ENCODE results near the gene ARHGEF17.

Gene ARHGEF17

GRCh38 chr11:73316422-73316821, 8.3 kb downstream of the ARHGEF17 start:
- no peak for DNase-seq

DNA sequence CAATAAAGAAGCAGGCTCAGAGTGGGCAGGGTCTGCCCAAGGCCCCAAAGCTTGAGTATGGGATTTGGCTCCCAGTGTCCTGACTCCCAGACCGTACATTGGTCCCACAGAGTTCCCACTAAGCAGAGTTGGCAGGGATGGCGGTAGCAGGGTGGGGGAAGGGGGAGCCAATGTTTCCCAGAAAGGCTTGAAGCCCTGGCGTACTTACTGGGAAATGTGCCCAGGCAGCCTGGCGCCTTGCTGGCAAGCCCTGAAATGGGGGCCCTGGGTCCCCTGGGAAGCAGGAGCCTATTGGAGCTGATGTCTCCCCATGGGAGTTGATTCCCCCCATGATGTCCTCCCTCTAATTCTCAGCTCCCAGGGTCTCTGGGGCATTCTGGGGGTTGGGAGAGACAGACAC, 9.3 kb downstream of the ARHGEF17 start:
- no peak for DNase-seq

GRCh38 chr11:73317803-73318202, 9.7 kb downstream of the ARHGEF17 start:
- no peak for DNase-seq

DNA sequence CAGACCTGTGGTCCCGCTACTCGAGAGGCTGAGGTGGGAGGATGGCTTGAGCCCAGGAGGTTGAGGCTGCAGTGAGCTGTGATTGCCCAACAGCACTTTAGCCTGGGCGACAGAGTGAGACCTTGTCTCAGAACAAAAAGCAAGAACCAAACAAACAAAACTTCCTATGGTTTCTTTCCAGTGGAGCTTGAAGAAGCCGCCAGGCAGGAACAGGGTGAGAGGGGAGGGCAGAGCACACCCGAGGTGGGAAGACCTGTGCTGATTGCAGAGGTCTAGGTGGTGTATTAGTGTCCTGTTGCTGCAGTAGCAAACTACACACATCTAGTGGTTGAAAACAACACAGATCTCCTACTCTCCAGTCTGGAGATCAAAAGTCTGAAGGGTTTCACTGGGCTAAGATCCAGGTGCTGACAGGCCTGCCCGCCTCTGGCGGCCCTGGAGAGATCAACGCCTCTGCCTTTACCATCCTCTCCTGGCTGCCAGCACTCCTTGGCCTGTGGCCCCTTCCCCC, 10.5 kb downstream of the ARHGEF17 start:
- no peak for DNase-seq

DNA sequence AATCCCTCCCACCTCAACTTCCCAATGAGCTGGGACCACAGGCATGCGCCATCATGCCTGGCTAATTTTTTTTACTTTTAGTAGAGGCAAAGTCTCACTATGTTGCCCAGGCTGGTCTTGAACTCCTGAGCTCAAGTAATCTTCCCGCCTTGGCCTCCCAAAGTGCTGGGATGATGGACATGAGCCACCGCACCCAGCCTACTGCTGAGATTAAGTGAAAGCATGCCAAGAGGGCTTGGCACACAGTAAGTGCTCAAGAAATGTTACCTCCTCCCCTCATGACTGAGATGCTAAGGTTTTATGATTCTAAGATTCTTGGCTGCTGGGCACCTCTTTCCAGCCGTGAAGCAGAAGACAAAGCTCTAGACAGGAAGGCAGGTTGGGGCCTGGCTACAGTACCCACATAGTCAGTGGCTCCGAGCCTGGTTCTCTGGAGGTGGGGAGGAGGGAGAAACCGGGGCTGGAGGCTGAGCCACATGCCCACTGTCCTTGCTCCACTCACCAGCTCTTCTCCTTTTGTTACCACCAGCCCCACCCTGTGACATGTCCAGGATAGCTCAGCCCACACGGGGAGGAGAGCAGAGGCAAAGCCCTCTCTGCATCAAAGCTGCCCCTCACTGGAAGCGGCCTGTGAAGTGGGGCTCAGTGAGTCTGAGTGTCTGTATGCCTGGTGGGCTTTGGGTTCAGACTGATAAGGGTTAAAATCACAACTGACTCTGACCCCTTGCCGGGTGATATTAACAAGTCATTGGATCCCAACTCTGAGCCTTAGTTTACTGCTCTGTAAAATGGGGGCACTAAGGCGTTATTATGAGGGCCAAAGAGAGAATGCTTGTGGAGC, 12.9 kb downstream of the ARHGEF17 start:
- DNase-seq, result no peak

DNA sequence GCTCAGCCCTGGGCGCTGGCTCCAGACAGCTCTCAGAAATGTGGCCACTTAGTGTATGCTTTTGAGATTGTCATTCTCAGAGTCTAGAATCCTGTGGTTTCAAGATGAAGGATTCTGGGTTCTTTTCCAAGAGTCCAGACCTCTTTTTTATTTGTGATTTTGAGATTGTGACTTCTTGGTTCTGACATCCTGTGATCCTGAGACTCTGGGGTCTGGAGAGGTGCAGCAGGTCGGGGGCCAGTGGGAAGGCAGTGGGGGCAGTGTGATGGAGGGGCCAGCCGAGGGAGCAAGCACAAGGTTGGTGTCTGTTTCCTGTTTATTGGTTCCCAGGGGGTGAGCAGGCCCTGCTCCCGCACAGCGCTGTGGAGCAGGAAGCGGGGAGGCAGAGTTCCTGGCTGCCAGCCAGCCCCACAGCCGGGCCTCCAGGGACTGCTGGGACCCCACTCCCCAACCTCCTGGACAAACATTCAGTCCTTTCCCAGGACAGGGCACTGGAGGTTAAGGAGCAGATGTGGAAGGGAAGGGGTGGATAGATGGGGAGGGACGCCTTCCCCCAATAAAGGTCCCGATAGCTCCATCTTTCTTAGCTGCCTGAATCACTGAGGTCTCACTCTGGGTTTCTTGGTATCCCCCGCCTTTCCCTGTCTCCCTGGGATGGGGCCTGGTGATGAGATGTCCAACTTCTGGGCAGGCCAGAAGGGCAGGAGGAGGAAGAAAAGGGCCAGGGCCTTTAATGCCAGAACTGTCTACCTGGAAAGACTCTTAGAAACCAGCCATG, 13.7 kb downstream of the ARHGEF17 start:
- no peak for DNase-seq

DNA sequence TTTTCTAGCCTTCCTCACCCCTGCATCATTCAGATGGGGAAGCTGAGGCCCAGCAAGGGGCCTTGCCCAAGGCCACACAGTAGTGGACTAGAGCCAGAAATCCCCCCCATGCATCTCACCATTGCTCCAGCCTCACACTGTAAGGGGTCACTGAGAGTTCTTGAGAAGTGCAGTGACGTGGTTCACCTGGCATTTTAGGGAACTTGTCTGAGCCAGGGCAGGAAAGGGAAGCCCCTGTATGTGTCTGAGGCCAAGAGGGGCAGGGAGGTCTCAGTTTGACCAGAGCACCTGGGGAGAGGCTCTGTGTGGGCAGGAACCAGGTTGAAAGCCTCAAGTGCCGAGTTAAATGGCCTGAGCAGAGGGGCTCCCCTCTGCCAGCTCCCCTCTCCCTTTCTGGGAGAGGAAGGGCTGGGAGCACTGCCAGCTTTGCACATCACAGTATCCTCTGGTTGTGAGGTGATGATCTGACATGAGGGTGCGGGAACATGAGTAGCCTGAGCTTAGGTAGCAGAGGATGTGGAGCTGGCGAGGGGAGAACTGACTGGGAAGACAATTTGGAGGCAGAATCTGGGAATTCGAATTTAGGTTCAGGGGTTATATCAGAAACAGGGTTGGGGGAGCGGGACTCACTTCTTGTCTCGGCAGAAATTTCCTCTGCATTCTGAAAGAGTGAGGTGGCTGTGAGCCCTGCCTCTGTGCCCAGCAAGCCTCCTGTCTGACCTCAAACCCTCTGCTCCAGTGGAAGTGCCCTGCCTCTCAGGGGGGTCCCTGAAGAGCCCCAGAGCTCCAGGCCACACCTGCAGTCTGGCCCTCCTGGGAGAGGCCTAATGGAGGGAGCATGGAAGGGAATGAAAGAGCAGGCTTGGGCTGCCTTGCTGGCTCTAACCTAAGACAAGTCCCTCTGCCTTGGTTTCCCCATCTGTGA, 14.6 kb downstream of the ARHGEF17 start:
- DNase-seq, result no peak

GRCh38 chr11:73323464-73323863, 15.4 kb downstream of the ARHGEF17 start:
- DNase-seq, result no peak

GRCh38 chr11:73324116-73324515, 16.0 kb downstream of the ARHGEF17 start:
- DNase-seq, result no peak

DNA sequence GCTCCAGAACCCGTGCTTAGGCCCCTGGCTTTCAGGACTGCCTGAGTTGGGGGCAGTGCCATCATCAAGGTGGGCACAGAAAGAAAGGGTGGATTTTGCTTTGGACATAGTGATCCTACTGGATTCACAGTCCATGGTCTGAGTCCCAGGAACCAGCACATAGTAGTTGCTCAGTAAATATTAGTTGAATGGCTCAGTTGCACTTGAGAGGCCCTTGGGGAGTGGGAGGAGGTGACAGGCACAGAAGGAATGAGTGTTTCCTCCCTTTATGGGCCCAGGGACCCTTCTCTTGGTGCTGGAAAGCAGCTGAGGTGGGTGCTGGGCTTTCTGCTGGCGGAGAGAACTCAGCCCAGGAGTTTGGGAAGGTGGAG, 16.6 kb downstream of the ARHGEF17 start:
- DNase-seq, result no peak

GRCh38 chr11:73325036-73325981, 17.2 kb downstream of the ARHGEF17 start:
- DNase-seq, result no peak

- no peak for DNase-seq
Measured at GRCh38 chr11:73326929-73327811, 19.1 kb downstream of the ARHGEF17 start.

DNA sequence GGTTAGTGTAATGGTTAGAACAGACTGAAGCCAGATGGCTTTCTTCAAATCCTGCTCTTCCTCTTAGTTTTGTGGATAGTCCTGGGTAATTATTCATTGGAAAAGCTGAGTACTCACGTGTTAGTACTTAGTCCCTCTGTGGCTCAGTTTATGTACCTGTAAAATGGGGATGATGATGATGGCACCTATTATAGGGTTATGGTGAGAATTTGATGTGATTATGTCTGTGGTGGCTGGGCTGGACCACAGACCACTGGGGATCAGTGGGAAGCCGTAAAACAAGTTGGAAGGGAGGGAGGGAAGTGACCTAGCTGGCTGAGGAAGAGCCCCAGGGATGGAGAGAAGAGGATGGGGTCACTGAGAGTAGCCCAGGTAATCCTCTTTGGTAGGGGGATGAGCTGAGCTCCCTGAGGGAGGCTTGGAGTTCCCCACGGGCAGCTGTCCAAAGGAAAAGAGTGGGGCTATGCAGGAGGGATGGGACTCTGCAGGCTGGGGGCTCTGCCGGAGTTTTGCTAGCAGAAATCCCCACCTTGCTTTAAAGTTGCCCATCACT, 19.8 kb downstream of the ARHGEF17 start:
- no peak for DNase-seq

DNA sequence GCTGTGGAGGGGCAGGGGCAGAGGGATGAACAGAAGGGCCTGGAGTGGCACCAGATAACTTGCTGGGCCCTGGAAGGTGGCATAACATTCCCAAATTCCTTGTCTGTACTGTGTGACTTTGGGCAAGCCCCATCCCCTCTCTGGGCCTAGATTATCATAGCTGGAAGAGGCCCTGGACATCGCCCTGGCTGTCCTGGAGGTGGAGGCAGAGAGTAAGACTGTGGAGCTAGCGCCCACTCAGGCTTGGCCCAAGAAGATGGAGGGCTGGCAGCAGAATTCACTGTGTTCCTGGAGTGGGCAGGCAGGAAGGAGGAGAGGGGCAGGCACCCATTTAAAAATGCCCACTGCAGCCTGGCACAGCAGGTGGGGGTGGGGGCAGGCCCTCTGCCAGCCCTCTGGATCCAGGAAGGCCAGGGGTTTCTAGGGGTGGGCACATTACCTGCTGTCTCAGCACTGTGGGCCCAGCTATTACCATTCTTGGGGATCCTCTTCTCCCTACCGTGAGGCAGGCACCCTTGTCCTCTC, 22.6 kb downstream of the ARHGEF17 start:
- DNase-seq, result no peak

DNA sequence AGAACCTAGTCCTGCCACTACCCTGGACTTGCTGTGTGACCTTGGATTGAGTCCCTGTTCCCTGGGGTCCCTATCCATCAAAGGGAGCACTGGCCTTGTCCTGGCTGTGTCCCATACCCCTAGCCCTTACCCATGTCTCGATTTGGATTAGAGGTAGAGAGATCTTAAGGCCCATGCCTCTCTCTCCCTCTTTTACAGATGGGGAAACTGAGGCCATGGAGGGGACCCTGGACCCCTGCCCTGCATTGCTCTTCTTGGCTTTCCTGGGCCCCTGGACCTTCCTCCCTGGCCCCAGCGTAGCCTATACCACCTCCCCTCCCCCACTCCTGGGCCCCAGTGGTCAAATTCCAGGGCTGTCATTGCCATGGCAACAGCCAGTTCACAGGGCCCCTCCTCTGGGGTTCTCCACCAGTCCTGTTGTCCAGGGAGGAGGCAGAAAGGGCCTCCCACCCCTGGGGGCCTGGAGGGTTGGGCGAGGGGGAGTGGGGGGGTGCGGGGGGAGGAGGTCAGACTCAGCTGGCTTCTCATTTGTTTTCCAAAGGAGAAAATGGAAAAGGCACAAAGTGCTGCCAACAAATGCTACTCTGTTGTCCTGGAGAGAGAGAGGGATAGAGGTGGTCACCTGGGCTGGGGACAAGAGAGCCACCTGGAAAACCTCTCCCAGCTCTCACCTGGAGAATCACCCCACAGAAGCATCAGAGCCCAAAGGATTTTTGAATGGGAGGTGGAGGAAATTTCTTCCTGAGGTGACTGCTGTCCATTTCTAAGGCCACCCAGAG, 23.3 kb downstream of the ARHGEF17 start:
- no peak for DNase-seq

GRCh38 chr11:73333173-73333572, 25.1 kb downstream of the ARHGEF17 start:
- no peak for DNase-seq

DNA sequence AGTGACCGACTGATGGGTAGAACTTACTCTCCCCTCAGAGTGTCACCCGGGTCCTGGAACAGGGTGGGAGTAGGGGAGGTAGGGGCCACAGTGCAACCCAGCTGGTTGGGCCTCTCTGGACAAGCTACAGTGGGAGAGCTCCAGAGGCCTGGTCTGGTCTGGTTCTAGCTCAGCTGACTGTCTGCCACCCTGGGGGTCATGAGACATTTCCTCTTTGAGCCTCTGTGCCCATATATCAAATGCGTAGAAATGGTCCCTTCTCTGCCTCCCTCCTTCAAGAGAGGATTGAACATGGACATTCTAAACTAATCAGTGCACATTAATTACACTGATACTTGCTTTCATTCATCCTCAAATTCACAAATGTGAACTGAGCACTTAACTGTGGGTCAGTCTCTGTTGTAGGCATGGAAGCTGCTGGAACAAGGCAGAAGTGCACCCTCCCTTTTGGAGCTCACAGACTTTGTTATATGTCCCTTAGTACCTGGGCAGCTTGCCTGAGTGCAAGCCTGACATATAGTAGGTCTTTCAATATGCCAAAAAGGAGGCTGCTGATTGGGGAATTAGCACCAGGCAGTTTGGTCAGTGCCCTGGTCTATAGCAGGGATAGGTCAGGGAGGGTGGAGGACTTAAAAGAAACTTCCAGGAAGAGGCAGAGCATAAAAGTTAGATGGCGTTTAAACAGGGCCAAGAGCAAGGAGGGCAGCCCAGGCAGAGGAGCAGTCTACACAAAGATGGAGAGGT, 25.7 kb downstream of the ARHGEF17 start:
- no peak for DNase-seq

DNA sequence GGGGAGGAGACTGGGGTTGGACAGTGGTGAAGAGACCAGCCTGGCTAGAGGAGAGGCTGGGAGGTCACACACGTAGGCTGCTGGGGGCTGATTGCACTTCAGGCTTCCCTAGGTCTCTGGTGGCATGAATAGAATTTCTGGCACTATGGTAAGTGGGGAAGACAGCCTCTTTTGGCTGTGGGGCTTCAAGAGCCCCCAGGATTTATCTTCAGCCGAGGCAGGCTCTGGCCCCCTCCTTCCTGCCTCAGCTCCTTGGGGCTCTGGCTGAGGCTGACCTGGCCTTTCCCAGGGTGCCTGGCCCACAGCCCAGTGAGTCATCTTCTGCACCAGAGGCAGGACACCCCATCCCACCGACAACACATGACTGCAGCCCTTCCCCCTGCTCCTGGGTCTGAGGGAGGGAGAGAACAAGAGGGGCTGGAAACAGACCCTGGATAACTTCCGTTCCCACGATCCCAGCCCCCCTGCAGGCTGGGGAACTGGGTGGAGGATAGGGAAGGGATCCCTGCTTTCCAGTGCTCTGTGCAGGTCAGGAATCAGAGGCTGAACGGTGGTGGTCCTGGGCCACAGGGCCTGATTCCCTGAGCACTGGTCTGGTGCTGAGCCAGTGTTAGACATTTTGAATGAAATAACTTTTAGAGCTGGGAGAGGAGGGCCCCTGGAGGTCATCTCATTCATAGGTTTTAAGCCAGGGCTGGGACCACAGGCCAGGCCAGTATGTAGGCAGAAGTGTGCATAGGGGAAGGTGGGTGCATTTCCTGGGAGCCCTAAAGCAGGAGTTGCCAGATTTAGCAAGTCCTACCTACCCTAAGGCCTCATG, 26.5 kb downstream of the ARHGEF17 start:
- DNase-seq, result no peak
